BLaER1 (cell line): ENCODE data around the gene DRGX.

ENCODE experiments used
- H3K27ac ChIP-seq: shearing (Covaris generic); formaldehyde crosslinking; 2 replicates; pipeline ENCODE4 v1.8.1; 2022
- H3K27me3 ChIP-seq: shearing (Covaris generic); formaldehyde crosslinking; 2 replicates; pipeline ENCODE4 v1.8.1; 2022
- H3K36me3 ChIP-seq: shearing (Covaris generic); formaldehyde crosslinking; 2 replicates; pipeline ENCODE4 v1.8.1; 2022
- H3K4me1 ChIP-seq: shearing (Covaris generic); formaldehyde crosslinking; 2 replicates; pipeline ENCODE4 v1.8.1; 2022
- H3K4me2 ChIP-seq: shearing (Covaris generic); formaldehyde crosslinking; 2 replicates; pipeline ENCODE4 v1.8.1; 2022
- H3K4me3 ChIP-seq: shearing (Covaris generic); formaldehyde crosslinking; 2 replicates; pipeline ENCODE4 v1.8.1; 2022
- H3K9ac ChIP-seq: shearing (Covaris generic); formaldehyde crosslinking; 2 replicates; pipeline ENCODE4 v1.8.1; 2022
- H3K9me3 ChIP-seq: shearing (Covaris generic); formaldehyde crosslinking; 2 replicates; pipeline ENCODE4 v1.8.1; 2022
- H4K20me1 ChIP-seq: shearing (Covaris generic); formaldehyde crosslinking; 2 replicates; pipeline ENCODE4 v1.8.1; 2022
- Cebpa-rat ChIP-seq: shearing (Covaris generic); IDR thresholded peaks from 2 replicates; pipeline ENCODE4 v1.8.1; 2022

Gene DRGX

DNA sequence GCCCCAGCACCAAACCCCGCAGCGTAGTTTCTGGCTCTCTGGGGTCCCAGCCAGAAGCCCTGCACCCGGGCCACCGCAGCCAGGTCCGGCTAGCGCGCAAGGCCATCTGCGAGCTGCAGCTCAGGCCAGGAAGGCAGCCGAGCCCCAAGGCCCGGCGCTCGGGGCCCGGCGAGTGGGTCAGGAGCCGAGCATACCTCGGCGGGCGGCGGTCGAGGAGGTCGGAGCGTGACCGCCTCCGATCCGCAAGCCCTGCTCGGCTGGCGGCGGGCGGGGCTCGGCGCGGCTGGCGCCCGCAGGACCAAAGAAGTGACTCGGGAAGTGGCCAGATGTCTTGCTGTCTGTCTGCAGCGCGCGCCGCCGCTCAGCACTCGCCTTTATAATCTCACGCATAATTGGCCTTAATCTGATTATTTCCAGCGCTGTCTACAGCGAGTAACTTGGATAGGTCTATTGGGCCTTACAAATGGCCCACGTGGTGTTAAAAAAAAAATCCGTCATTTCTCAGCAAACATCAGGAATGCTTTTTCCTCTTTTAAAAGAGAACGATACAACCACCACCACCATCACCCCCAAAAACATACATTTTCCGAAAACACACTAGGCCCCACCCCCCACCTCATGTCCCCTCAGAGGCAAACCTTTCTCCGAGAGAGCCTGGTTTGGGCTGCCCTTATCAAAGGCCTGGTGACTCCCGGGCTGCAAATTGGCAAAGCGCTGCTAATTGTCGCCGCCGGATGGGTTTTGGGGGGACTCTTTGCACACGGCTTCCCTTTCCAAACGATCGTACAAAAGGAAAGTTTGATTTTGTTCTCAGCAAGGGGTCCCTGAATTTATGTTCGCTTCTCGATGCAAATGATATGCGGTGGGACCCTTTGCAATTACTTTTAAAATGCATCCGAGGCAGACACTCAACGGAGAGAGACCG, at the start of gene DRGX:
DRGX (minus strand) TSS at position 349 of the 925 bp plus-strand sequence. CDS start 649 bp downstream, outside the sequence.
- Histone ChIP-seq H3K27ac (no peak within 1 kb of the TSS), H3K9ac (no peak within 1 kb of the TSS), H3K4me1 (no peaks in the 10 kb centered on the region), H3K36me3 (no peaks in the 10 kb centered on the region), H3K4me3 (no peak within 1 kb of the TSS), H3K9me3 (peaks cover 40% of the 10 kb centered on the region), H4K20me1 (peaks cover 14% of the 10 kb centered on the region; the same call in 1 of the 2 replicates), H3K4me2 (no peak within 1 kb of the TSS), H3K27me3 (peaks cover 74% of the 10 kb centered on the region)
- TF ChIP-seq Cebpa-rat: no peak

DNA sequence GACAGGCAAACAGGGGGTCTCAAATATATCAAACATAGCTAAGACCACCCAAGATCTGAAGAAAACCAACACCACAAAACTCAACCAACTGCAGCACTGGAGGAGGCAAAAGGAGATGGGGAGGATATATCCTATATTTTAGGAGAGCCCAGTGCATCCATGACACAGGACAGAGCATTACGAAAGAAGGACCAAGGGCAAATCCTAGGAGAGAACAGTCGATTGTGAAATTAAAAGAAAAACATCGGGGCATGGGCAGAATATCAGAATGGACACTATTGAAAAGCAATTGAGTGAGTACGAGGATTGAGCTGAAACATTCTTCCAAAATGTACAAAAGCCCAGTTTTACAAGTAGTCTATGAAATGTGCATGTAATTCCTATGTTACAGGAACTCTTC, 48.5 kb upstream of the DRGX start:
- H3K4me1 ChIP-seq: no peaks in the 10 kb centered on the region

DNA sequence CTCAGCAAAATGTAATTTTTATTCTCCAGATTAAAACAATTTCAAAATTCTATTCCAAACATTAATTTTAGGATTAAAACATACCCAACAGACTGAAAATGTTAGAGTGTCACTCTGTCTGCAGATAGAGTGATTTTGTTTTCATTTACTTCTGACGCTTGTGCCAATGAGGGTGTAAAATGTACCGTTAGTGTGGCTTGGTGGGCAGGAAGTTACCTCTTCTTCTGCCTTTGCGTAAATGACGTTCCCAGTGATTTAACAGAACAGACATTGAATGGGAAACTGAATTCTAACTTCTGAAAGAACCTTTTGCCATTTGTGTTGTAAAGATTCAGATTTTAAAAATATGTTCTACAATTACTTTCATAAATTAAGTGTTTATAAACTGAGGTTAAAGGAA, 47.0 kb upstream of the DRGX start:
- Histone ChIP-seq H3K27me3 (no peaks in the 10 kb centered on the region; the same call in 1 of the 2 replicates), H3K9me3 (peaks cover 26% of the 10 kb centered on the region; the same call in 1 of the 2 replicates), H3K9ac (no peak overlapping the region), H3K36me3 (no peaks in the 10 kb centered on the region), H3K4me3 (no peak overlapping the region), H4K20me1 (no peaks in the 10 kb centered on the region), H3K4me2 (no peak overlapping the region), H3K27ac (no peak overlapping the region), H3K4me1 (no peaks in the 10 kb centered on the region)
- TF ChIP-seq Cebpa-rat: no peak

More for the DNA sequence above, 48.5 kb upstream of the DRGX start:
- TF ChIP-seq Cebpa-rat: no peak
- Histone ChIP-seq H3K4me2 (no peak overlapping the region), H3K9ac (no peak overlapping the region), H3K9me3 (peaks cover 30% of the 10 kb centered on the region), H3K27ac (no peak overlapping the region), H3K4me3 (no peak overlapping the region), H3K36me3 (no peaks in the 10 kb centered on the region), H4K20me1 (no peaks in the 10 kb centered on the region), H3K27me3 (no peaks in the 10 kb centered on the region; the same call in 1 of the 2 replicates)

DNA sequence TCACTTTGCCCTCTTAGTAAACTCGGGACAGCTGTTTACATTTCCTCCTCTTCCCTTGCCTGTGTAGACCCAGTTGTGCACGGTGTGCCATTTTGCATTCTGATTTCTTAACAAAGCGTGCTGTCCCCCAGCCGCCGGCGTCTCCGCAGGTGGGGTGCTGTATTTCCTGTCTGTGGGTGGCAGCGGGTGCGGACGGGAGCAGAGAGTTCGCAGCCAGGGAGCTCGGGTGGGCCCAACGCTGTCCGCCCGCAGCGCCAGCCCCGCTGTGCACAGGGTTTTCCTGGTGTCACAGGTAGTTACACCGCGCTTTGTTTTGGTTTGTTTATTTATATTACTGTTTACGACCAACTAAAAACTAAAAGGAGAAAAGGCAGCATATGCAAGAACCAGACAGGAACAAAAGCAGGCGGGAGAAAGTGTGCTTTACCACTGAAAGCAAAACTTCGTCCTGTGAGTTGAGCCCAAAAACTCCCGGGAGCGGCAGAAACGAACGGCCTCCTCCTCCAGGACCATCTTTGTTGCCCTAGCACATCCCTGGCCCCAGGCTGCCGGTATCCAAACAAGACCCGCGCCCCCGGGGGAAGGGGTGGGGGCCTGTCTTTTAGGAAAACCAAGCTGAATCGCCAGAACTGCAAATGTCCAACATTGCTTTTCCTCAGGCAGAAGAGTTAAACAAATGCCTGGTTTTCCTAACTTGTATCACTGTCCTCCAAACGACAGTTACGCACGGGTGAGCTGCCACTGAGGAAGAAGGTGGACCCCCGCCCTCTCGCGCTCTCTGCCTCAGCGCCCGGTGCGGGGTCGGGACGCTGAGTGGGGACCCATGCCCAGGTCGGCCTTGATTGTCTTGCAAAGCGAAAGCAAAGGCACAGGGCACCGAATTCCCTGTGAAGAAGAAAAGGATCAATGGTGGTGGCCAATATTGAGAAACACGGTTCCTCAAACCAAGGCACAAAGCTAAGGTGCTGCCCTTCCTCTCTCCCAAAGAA, 45.9 kb upstream of the DRGX start:
- TF ChIP-seq Cebpa-rat: no peak
- Histone ChIP-seq H3K36me3 (no peaks in the 10 kb centered on the region), H3K27ac (no peak overlapping the region), H4K20me1 (no peaks in the 10 kb centered on the region), H3K4me2 (no peak overlapping the region), H3K27me3 (no peaks in the 10 kb centered on the region; the same call in 1 of the 2 replicates), H3K9ac (no peak overlapping the region), H3K9me3 (peaks cover 26% of the 10 kb centered on the region; the same call in 1 of the 2 replicates), H3K4me1 (no peaks in the 10 kb centered on the region), H3K4me3 (no peak overlapping the region)

DNA sequence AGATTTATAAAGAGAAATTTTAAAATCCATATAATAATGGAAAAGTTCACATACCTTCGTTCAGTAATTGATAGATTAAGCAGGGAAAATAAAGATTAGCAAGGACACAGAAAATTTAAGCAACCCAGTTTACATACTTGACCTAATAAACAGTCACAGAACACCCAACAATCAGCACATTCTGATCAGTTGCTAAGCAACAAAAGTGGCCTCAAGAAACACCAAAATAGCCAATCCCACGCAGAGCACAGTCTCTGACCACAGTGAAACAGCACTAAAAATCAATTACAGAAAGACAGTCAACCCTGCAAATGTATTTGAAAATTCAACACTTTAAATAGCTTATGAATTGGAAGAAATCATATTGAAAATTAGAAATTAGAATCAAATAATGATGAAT, 39.3 kb upstream of the DRGX start:
- Histone ChIP-seq H3K27ac (no peak overlapping the region), H3K4me3 (no peak overlapping the region), H3K9me3 (peaks cover 21% of the 10 kb centered on the region), H4K20me1 (no peaks in the 10 kb centered on the region), H3K36me3 (no peaks in the 10 kb centered on the region), H3K4me1 (no peaks in the 10 kb centered on the region), H3K9ac (no peak overlapping the region), H3K4me2 (no peak overlapping the region), H3K27me3 (no peaks in the 10 kb centered on the region)
- no peak for TF ChIP-seq Cebpa-rat

DNA sequence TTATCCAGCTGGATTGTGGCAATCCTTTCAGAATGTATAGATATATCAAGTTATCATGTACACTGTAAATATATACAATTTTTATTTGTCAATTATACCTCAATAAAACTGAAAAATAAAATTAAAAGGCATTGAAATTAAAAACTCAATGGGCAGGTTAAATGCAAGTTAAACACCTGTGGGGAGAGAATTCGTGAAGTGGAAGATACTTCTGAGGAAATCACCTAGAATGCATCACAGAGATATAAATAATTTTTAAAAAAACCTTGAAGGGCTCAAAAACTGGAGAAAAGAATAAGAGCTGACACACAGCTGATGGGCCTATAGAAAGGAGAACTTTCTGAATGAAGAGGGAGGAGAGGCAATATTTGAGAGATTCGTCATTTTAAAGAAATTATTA, 37.2 kb upstream of the DRGX start:
- no peak overlapping the region for H3K4me3 ChIP-seq
- TF ChIP-seq Cebpa-rat: no peak

DNA sequence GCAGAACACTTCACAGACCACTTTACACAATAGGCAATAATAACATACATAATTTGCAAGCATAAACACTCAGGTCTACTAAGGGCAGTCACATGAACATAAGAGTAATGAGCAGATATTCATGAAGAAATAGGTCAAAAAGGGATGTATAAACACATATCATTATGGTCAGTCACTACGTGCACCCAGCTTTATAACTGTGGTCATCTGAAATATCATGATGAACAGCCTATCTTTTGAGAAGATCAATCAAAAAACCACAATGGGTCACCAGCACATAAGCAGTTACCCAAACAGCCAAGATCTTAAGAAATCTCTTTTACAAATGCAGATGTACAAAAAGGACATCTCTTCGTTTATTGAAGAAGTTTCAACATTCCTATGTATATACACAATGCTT, 35.5 kb upstream of the DRGX start:
- no peak overlapping the region for H3K4me3 ChIP-seq
- H3K4me1 ChIP-seq: no peaks in the 10 kb centered on the region
- peaks cover 8% of the 10 kb centered on the region for H3K9me3 ChIP-seq
- no peak overlapping the region for H3K9ac ChIP-seq
- H3K36me3 ChIP-seq: no peaks in the 10 kb centered on the region
- no peaks in the 10 kb centered on the region for H3K27me3 ChIP-seq
- no peak overlapping the region for H3K4me2 ChIP-seq
- no peaks in the 10 kb centered on the region for H4K20me1 ChIP-seq
- no peak for TF ChIP-seq Cebpa-rat
- H3K27ac ChIP-seq: no peak overlapping the region

More for the DNA sequence above, 37.2 kb upstream of the DRGX start:
- Histone ChIP-seq H4K20me1 (no peaks in the 10 kb centered on the region), H3K9me3 (peaks cover 7% of the 10 kb centered on the region), H3K27ac (no peak overlapping the region), H3K27me3 (no peaks in the 10 kb centered on the region), H3K4me2 (no peak overlapping the region), H3K9ac (no peak overlapping the region), H3K36me3 (no peaks in the 10 kb centered on the region), H3K4me1 (no peaks in the 10 kb centered on the region)

DNA sequence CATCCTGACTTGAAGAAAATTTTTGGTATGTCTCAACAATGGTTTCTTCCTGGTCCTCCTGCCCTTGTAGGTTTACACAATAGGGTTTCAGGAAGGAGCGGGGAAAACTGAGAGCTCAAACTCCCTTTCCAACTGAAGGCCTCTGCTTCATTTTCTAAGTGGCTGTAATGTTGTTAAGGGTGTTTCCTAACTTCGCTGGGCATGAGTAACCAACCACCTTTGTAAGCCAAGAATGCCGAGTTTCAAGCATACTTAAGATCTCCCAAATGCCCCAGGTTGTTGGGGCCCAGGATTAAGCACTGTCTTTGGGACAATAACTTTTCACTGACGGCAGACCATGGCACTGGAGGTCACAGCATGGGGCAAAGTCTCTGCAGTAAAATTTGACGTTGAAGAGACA, 33.6 kb upstream of the DRGX start:
- Histone ChIP-seq H3K9me3 (peaks cover 26% of the 10 kb centered on the region), H3K4me1 (no peaks in the 10 kb centered on the region), H4K20me1 (no peaks in the 10 kb centered on the region), H3K4me2 (no peak overlapping the region), H3K4me3 (no peak overlapping the region), H3K9ac (no peak overlapping the region), H3K27me3 (no peaks in the 10 kb centered on the region), H3K27ac (no peak overlapping the region), H3K36me3 (no peaks in the 10 kb centered on the region)
- no peak for TF ChIP-seq Cebpa-rat

DNA sequence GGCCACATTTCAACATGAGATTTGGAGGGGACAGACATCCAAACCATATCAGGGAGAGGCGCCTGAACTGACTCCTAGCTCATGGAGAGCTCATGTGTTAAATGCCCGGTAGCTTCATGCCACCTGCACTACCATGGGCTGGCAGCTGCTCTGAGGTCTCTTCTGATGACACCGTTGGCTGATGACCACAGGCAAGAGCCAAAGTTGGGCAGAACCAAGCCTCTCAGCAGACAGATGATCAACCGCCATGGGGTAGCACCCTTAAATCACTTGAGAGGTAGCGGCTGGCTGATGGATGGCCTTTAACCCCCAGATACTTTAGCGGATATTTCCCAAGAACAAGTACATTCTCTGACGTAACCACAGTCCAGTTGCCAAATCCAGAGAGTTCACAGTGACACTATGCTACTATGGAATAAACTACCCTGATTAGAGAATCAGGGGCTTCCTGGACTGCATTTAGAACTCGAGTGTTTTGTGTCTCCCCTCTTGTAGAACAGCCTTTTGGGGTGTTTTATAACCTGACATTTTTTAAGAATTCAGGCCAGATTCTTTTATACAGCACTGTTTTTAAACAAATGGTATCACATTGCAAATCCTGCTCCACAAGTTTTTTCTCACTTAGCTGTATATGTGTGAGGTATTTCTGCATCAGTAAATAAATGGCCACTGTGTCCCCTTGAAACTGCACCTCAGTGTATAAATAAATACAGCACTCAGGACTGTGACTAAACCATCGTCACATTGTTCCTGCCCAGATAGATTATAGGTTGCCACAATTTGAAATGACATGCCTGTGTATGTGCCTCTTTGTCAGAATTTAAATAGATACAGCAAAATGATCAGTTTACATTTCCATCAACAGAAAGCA, 30.8 kb upstream of the DRGX start:
- TF ChIP-seq Cebpa-rat: no peak
- Histone ChIP-seq H3K4me2 (no peak overlapping the region), H3K36me3 (no peaks in the 10 kb centered on the region), H4K20me1 (no peaks in the 10 kb centered on the region), H3K4me1 (no peaks in the 10 kb centered on the region), H3K9me3 (peaks cover 19% of the 10 kb centered on the region), H3K27me3 (no peaks in the 10 kb centered on the region), H3K9ac (no peak overlapping the region), H3K27ac (no peak overlapping the region), H3K4me3 (no peak overlapping the region)
